T-helper 1 cell treated with Interleukin-12 subunit alpha and Interleukin-12 subunit beta and Interleukin-4 antibody, amounts not matched to agents 30 μg/mL and 1 μg/mL, for 36 hours (primary cell): Measurements from ENCODE around the gene SEC62.
A peak's percentile ranks its signal among the peaks of the same experiment; 100 is the strongest.

Experiments used
- H3K27ac Mint-ChIP-seq: one replicate; pipeline ENCODE4 v1.8.0; 2021; ENCODE audit warnings: mild to moderate bottlenecking, mixed read lengths
- H3K27me3 Mint-ChIP-seq: one replicate; pipeline ENCODE4 v1.8.0; 2021; ENCODE audit warnings: low read depth, mixed read lengths
- H3K36me3 Mint-ChIP-seq: one replicate; pipeline ENCODE4 v1.8.0; 2021; ENCODE audit warnings: low read depth, mixed read lengths
- H3K4me1 Mint-ChIP-seq: one replicate; pipeline ENCODE4 v1.8.0; 2021; ENCODE audit warnings: low read depth, mixed read lengths
- H3K4me3 Mint-ChIP-seq: one replicate; pipeline ENCODE4 v1.8.0; 2021; ENCODE audit warnings: mild to moderate bottlenecking, moderate library complexity, mixed read lengths
- H3K9me3 Mint-ChIP-seq: one replicate; pipeline ENCODE4 v1.8.0; 2021; ENCODE audit warnings: mixed read lengths

The SEC62 gene

GRCh38 chr3:170021083-170021482 lies 54.5 kb downstream of the SEC62 start:
- no peak overlapping the region for H3K4me3 Mint-ChIP-seq
- no peaks in the 10 kb centered on the region for H3K4me1 Mint-ChIP-seq
- no peaks in the 10 kb centered on the region for H3K9me3 Mint-ChIP-seq
- H3K27ac Mint-ChIP-seq: no peak overlapping the region
- no peaks in the 10 kb centered on the region for H3K36me3 Mint-ChIP-seq
- peaks cover 9% of the 10 kb centered on the region for H3K27me3 Mint-ChIP-seq

GRCh38 chr3:170022336-170022735 lies 55.7 kb downstream of the SEC62 start:
- Mint-ChIP-seq H3K36me3 (peaks cover 1% of the 10 kb centered on the region), H3K9me3 (no peaks in the 10 kb centered on the region), H3K4me1 (peaks cover 5% of the 10 kb centered on the region), H3K27ac (no peak overlapping the region), H3K27me3 (no peaks in the 10 kb centered on the region), H3K4me3 (no peak overlapping the region)

GRCh38 chr3:170023165-170023564 lies 56.6 kb downstream of the SEC62 start:
- no peaks in the 10 kb centered on the region for H3K27me3 Mint-ChIP-seq
- peaks cover 13% of the 10 kb centered on the region for H3K4me1 Mint-ChIP-seq
- H3K36me3 Mint-ChIP-seq: peaks cover 5% of the 10 kb centered on the region
- no peak overlapping the region for H3K4me3 Mint-ChIP-seq
- H3K9me3 Mint-ChIP-seq: peaks cover 4% of the 10 kb centered on the region
- no peak overlapping the region for H3K27ac Mint-ChIP-seq

- Mint-ChIP-seq H3K27me3 (no peaks in the 10 kb centered on the region), H3K4me3 (no peak overlapping the region), H3K4me1 (peaks cover 15% of the 10 kb centered on the region), H3K27ac (no peak overlapping the region), H3K36me3 (peaks cover 8% of the 10 kb centered on the region), H3K9me3 (peaks cover 4% of the 10 kb centered on the region)
Observed at GRCh38 chr3:170024581-170024980, 58.0 kb downstream of the SEC62 start.

GRCh38 chr3:170027233-170028102 lies 60.9 kb downstream of the SEC62 start:
- Mint-ChIP-seq H3K27me3 (no peaks in the 10 kb centered on the region), H3K36me3 (peaks cover 8% of the 10 kb centered on the region), H3K27ac (peak overlapping the region; percentile 88), H3K4me1 (peaks cover 24% of the 10 kb centered on the region), H3K4me3 (no peak overlapping the region), H3K9me3 (peaks cover 4% of the 10 kb centered on the region)

- H3K27ac Mint-ChIP-seq: no peak overlapping the region
- peaks cover 26% of the 10 kb centered on the region for H3K4me1 Mint-ChIP-seq
- H3K9me3 Mint-ChIP-seq: no peaks in the 10 kb centered on the region
- H3K36me3 Mint-ChIP-seq: peaks cover 3% of the 10 kb centered on the region
- peak overlapping the region; percentile 25 for H3K4me3 Mint-ChIP-seq
- no peaks in the 10 kb centered on the region for H3K27me3 Mint-ChIP-seq
Observed at GRCh38 chr3:170033489-170033888, 66.9 kb downstream of the SEC62 start.

- Mint-ChIP-seq H3K4me3 (peak within 1 kb of the TSS; percentile 81), H3K27ac (no peak within 1 kb of the TSS), H3K27me3 (peaks cover 8% of the 10 kb centered on the region), H3K4me1 (peaks cover 18% of the 10 kb centered on the region), H3K9me3 (no peaks in the 10 kb centered on the region), H3K36me3 (no peaks in the 10 kb centered on the region)
Observed at GRCh38 chr3:170037463-170038433, 71.1 kb downstream of the SEC62 start, which contains the start of gene GPR160. GPR160 (plus strand) TSS chr3:170037995; CDS start chr3:170083973, 45,978 bp downstream.

- Mint-ChIP-seq H3K9me3 (no peaks in the 10 kb centered on the region), H3K27me3 (peaks cover 8% of the 10 kb centered on the region), H3K4me3 (peak overlapping the region; percentile 81), H3K4me1 (peaks cover 12% of the 10 kb centered on the region), H3K27ac (no peak overlapping the region), H3K36me3 (no peaks in the 10 kb centered on the region)
Observed at GRCh38 chr3:170038434-170039110, 72.0 kb downstream of the SEC62 start.

GRCh38 chr3:170040418-170040817 lies 73.8 kb downstream of the SEC62 start:
- Mint-ChIP-seq H3K9me3 (no peaks in the 10 kb centered on the region), H3K36me3 (no peaks in the 10 kb centered on the region), H3K4me3 (no peak overlapping the region), H3K4me1 (peaks cover 15% of the 10 kb centered on the region), H3K27ac (no peak overlapping the region), H3K27me3 (peaks cover 8% of the 10 kb centered on the region)

GRCh38 chr3:170043506-170043905 lies 76.9 kb downstream of the SEC62 start:
- Mint-ChIP-seq H3K36me3 (no peaks in the 10 kb centered on the region), H3K4me1 (peaks cover 19% of the 10 kb centered on the region), H3K27me3 (peaks cover 8% of the 10 kb centered on the region), H3K27ac (no peak overlapping the region), H3K4me3 (no peak overlapping the region), H3K9me3 (no peaks in the 10 kb centered on the region)

GRCh38 chr3:170044271-170044670 lies 77.7 kb downstream of the SEC62 start:
- H3K27ac Mint-ChIP-seq: no peak overlapping the region
- no peaks in the 10 kb centered on the region for H3K36me3 Mint-ChIP-seq
- H3K27me3 Mint-ChIP-seq: peaks cover 6% of the 10 kb centered on the region
- no peaks in the 10 kb centered on the region for H3K9me3 Mint-ChIP-seq
- no peak overlapping the region for H3K4me3 Mint-ChIP-seq
- H3K4me1 Mint-ChIP-seq: peaks cover 17% of the 10 kb centered on the region

GRCh38 chr3:170044795-170045244 lies 78.2 kb downstream of the SEC62 start:
- H3K27ac Mint-ChIP-seq: peak overlapping the region; percentile 38
- H3K4me1 Mint-ChIP-seq: peaks cover 17% of the 10 kb centered on the region
- H3K4me3 Mint-ChIP-seq: no peak overlapping the region
- H3K9me3 Mint-ChIP-seq: no peaks in the 10 kb centered on the region
- H3K36me3 Mint-ChIP-seq: no peaks in the 10 kb centered on the region
- peaks cover under 1% of the 10 kb centered on the region for H3K27me3 Mint-ChIP-seq

GRCh38 chr3:170046269-170047132 lies 79.9 kb downstream of the SEC62 start:
- no peaks in the 10 kb centered on the region for H3K36me3 Mint-ChIP-seq
- no peaks in the 10 kb centered on the region for H3K9me3 Mint-ChIP-seq
- H3K27me3 Mint-ChIP-seq: no peaks in the 10 kb centered on the region
- no peak overlapping the region for H3K27ac Mint-ChIP-seq
- H3K4me3 Mint-ChIP-seq: no peak overlapping the region
- H3K4me1 Mint-ChIP-seq: peaks cover 14% of the 10 kb centered on the region
